ENCODE measurements around the gene COL23A1. TPM values are rescaled to one million over a fixed set of nuclear protein-coding genes. Genes with fewer than 3 reads are reported as not detected.

The COL23A1 gene
- total RNA-seq, 1 donor from 2014 or later, result 75.2 TPM

GRCh38 chr5:178337334-178337741 lies 252.9 kb downstream of the COL23A1 start:
- peaks cover 10% of the 10 kb centered on the region for H3K4me1 Mint-ChIP-seq (ENCODE audit: unreplicated experiment)
- H3K4me3 Mint-ChIP-seq (ENCODE audit: unreplicated experiment), result no peak overlapping the region
- H3K9me3 Mint-ChIP-seq (ENCODE audit: unreplicated experiment), result no peaks in the 10 kb centered on the region
- no peak for TF ChIP-seq CTCF (IDR thresholded peaks at IDR 0.05; ENCODE audit: unreplicated experiment)
- peaks cover 5% of the 10 kb centered on the region for H3K36me3 Mint-ChIP-seq (ENCODE audit: low read depth, unreplicated experiment)
- H3K27ac Mint-ChIP-seq (ENCODE audit: unreplicated experiment), result no peak overlapping the region
- H3K27me3 Mint-ChIP-seq (ENCODE audit: unreplicated experiment), result peaks cover 3% of the 10 kb centered on the region
- no peak for DNase-seq (ENCODE audit: low spot score)

GRCh38 chr5:178336889-178337288 lies 253.3 kb downstream of the COL23A1 start:
- Mint-ChIP-seq H3K27ac (ENCODE audit: unreplicated experiment) (no peak overlapping the region), H3K4me1 (ENCODE audit: unreplicated experiment) (peaks cover 5% of the 10 kb centered on the region), H3K9me3 (ENCODE audit: unreplicated experiment) (no peaks in the 10 kb centered on the region), H3K4me3 (ENCODE audit: unreplicated experiment) (no peak overlapping the region), H3K36me3 (ENCODE audit: low read depth, unreplicated experiment) (peaks cover 3% of the 10 kb centered on the region), H3K27me3 (ENCODE audit: unreplicated experiment) (peaks cover 2% of the 10 kb centered on the region)
- no peak for TF ChIP-seq CTCF (IDR thresholded peaks at IDR 0.05; ENCODE audit: unreplicated experiment)
- no peak for DNase-seq (ENCODE audit: low spot score)

- Mint-ChIP-seq H3K27me3 (ENCODE audit: unreplicated experiment) (peaks cover 2% of the 10 kb centered on the region), H3K36me3 (ENCODE audit: low read depth, unreplicated experiment) (no peaks in the 10 kb centered on the region), H3K4me1 (ENCODE audit: unreplicated experiment) (peaks cover 11% of the 10 kb centered on the region), H3K27ac (ENCODE audit: unreplicated experiment) (no peak overlapping the region), H3K9me3 (ENCODE audit: unreplicated experiment) (no peaks in the 10 kb centered on the region), H3K4me3 (ENCODE audit: unreplicated experiment) (no peak overlapping the region)
- no peak for TF ChIP-seq CTCF (IDR thresholded peaks at IDR 0.05; ENCODE audit: unreplicated experiment)
- no peak for DNase-seq (ENCODE audit: low spot score)
These were observed 254.7 kb downstream of the COL23A1 start for GRCh38 chr5:178335302-178336030.

GRCh38 chr5:178334861-178335260 lies 255.3 kb downstream of the COL23A1 start:
- Mint-ChIP-seq H3K4me1 (ENCODE audit: unreplicated experiment) (peaks cover 11% of the 10 kb centered on the region), H3K27ac (ENCODE audit: unreplicated experiment) (no peak overlapping the region), H3K9me3 (ENCODE audit: unreplicated experiment) (no peaks in the 10 kb centered on the region), H3K36me3 (ENCODE audit: low read depth, unreplicated experiment) (no peaks in the 10 kb centered on the region), H3K27me3 (ENCODE audit: unreplicated experiment) (peaks cover 2% of the 10 kb centered on the region), H3K4me3 (ENCODE audit: unreplicated experiment) (no peak overlapping the region)
- DNase-seq (ENCODE audit: low spot score), result no peak
- no peak for TF ChIP-seq CTCF (IDR thresholded peaks at IDR 0.05; ENCODE audit: unreplicated experiment)

GRCh38 chr5:178333821-178334481 lies 256.2 kb downstream of the COL23A1 start:
- Mint-ChIP-seq H3K4me3 (ENCODE audit: unreplicated experiment) (no peak overlapping the region), H3K9me3 (ENCODE audit: unreplicated experiment) (no peaks in the 10 kb centered on the region), H3K27ac (ENCODE audit: unreplicated experiment) (peak overlapping the region; percentile 50), H3K36me3 (ENCODE audit: low read depth, unreplicated experiment) (no peaks in the 10 kb centered on the region), H3K27me3 (ENCODE audit: unreplicated experiment) (peaks cover 2% of the 10 kb centered on the region), H3K4me1 (ENCODE audit: unreplicated experiment) (peaks cover 13% of the 10 kb centered on the region)
- TF ChIP-seq CTCF (IDR thresholded peaks at IDR 0.05; ENCODE audit: unreplicated experiment), result no peak
- DNase-seq (ENCODE audit: low spot score), result no peak
